ENCODE data around the gene C17orf113.

The C17orf113 gene

GRCh38 chr17:42005166-42005565, 45.2 kb downstream of the C17orf113 start:
- Histone ChIP-seq H3K4me1 (ENCODE audit: insufficient read depth, low read length) (peaks cover 11% of the 10 kb centered on the region), H3K4me3 (ENCODE audit: low read depth in 1 of 2, low read length in 2 of 2) (no peak overlapping the region), H3K36me3 (ENCODE audit: insufficient read depth, low read length) (peaks cover 16% of the 10 kb centered on the region), H3K27me3 (ENCODE audit: control insufficient read depth in 1 of 2, insufficient read depth in 2 of 2, low read length in 2 of 2) (no peaks in the 10 kb centered on the region), H3K9ac (ENCODE audit: low read length) (no peak overlapping the region), H3K9me3 (ENCODE audit: low read length) (no peaks in the 10 kb centered on the region), H3K27ac (ENCODE audit: low read depth, low read length) (no peak overlapping the region)

- H3K4me1 ChIP-seq (ENCODE audit: insufficient read depth, low read length): peaks cover 5% of the 10 kb centered on the region
- H3K9ac ChIP-seq (ENCODE audit: low read length): no peak overlapping the region
- H3K36me3 ChIP-seq (ENCODE audit: insufficient read depth, low read length): peaks cover 30% of the 10 kb centered on the region
- H3K27ac ChIP-seq (ENCODE audit: low read depth, low read length): no peak overlapping the region
- H3K27me3 ChIP-seq (ENCODE audit: control insufficient read depth in 1 of 2, insufficient read depth in 2 of 2, low read length in 2 of 2): no peaks in the 10 kb centered on the region
- no peaks in the 10 kb centered on the region for H3K9me3 ChIP-seq (ENCODE audit: low read length)
- no peak overlapping the region for H3K4me3 ChIP-seq (ENCODE audit: low read depth in 1 of 2, low read length in 2 of 2)
These were observed 47.6 kb downstream of the C17orf113 start for GRCh38 chr17:42002792-42003301.

- H3K27ac ChIP-seq (ENCODE audit: low read depth, low read length): no peak overlapping the region
- peaks cover 5% of the 10 kb centered on the region for H3K4me1 ChIP-seq (ENCODE audit: insufficient read depth, low read length)
- no peak overlapping the region for H3K4me3 ChIP-seq (ENCODE audit: low read depth in 1 of 2, low read length in 2 of 2)
- no peaks in the 10 kb centered on the region for H3K9me3 ChIP-seq (ENCODE audit: low read length)
- H3K9ac ChIP-seq (ENCODE audit: low read length): no peak overlapping the region
- H3K27me3 ChIP-seq (ENCODE audit: control insufficient read depth in 1 of 2, insufficient read depth in 2 of 2, low read length in 2 of 2): no peaks in the 10 kb centered on the region
- peaks cover 36% of the 10 kb centered on the region for H3K36me3 ChIP-seq (ENCODE audit: insufficient read depth, low read length)
These were observed 48.1 kb downstream of the C17orf113 start for GRCh38 chr17:42002175-42002791.

- no peaks in the 10 kb centered on the region for H3K27me3 ChIP-seq (ENCODE audit: control insufficient read depth in 1 of 2, insufficient read depth in 2 of 2, low read length in 2 of 2)
- H3K4me1 ChIP-seq (ENCODE audit: insufficient read depth, low read length): peaks cover 5% of the 10 kb centered on the region
- H3K9me3 ChIP-seq (ENCODE audit: low read length): no peaks in the 10 kb centered on the region
- H3K27ac ChIP-seq (ENCODE audit: low read depth, low read length): no peak overlapping the region
- peaks cover 42% of the 10 kb centered on the region for H3K36me3 ChIP-seq (ENCODE audit: insufficient read depth, low read length)
- H3K4me3 ChIP-seq (ENCODE audit: low read depth in 1 of 2, low read length in 2 of 2): no peak overlapping the region
- H3K9ac ChIP-seq (ENCODE audit: low read length): no peak overlapping the region
These were observed 48.7 kb downstream of the C17orf113 start for GRCh38 chr17:42001729-42002128.

GRCh38 chr17:42000413-42001133, 49.8 kb downstream of the C17orf113 start:
- Histone ChIP-seq H3K36me3 (ENCODE audit: insufficient read depth, low read length) (peaks cover 53% of the 10 kb centered on the region), H3K4me3 (ENCODE audit: low read depth in 1 of 2, low read length in 2 of 2) (no peak overlapping the region), H3K27me3 (ENCODE audit: control insufficient read depth in 1 of 2, insufficient read depth in 2 of 2, low read length in 2 of 2) (no peaks in the 10 kb centered on the region), H3K27ac (ENCODE audit: low read depth, low read length) (no peak overlapping the region), H3K9me3 (ENCODE audit: low read length) (no peaks in the 10 kb centered on the region), H3K4me1 (ENCODE audit: insufficient read depth, low read length) (peaks cover 5% of the 10 kb centered on the region), H3K9ac (ENCODE audit: low read length) (no peak overlapping the region)

GRCh38 chr17:41998497-41998896, 51.9 kb downstream of the C17orf113 start:
- Histone ChIP-seq H3K9me3 (ENCODE audit: low read length) (no peaks in the 10 kb centered on the region), H3K36me3 (ENCODE audit: insufficient read depth, low read length) (peaks cover 69% of the 10 kb centered on the region), H3K4me3 (ENCODE audit: low read depth in 1 of 2, low read length in 2 of 2) (no peak overlapping the region), H3K4me1 (ENCODE audit: insufficient read depth, low read length) (no peaks in the 10 kb centered on the region), H3K9ac (ENCODE audit: low read length) (no peak overlapping the region), H3K27ac (ENCODE audit: low read depth, low read length) (no peak overlapping the region), H3K27me3 (ENCODE audit: control insufficient read depth in 1 of 2, insufficient read depth in 2 of 2, low read length in 2 of 2) (no peaks in the 10 kb centered on the region)

GRCh38 chr17:41996855-41997164, 53.6 kb downstream of the C17orf113 start:
- Histone ChIP-seq H3K4me1 (ENCODE audit: insufficient read depth, low read length) (no peaks in the 10 kb centered on the region), H3K27ac (ENCODE audit: low read depth, low read length) (no peak overlapping the region), H3K9ac (ENCODE audit: low read length) (no peak overlapping the region), H3K36me3 (ENCODE audit: insufficient read depth, low read length) (peaks cover 76% of the 10 kb centered on the region), H3K4me3 (ENCODE audit: low read depth in 1 of 2, low read length in 2 of 2) (no peak overlapping the region), H3K9me3 (ENCODE audit: low read length) (no peaks in the 10 kb centered on the region), H3K27me3 (ENCODE audit: control insufficient read depth in 1 of 2, insufficient read depth in 2 of 2, low read length in 2 of 2) (no peaks in the 10 kb centered on the region)

GRCh38 chr17:41992576-41992975, 57.8 kb downstream of the C17orf113 start:
- Histone ChIP-seq H3K27ac (ENCODE audit: low read depth, low read length) (no peak overlapping the region), H3K4me1 (ENCODE audit: insufficient read depth, low read length) (no peaks in the 10 kb centered on the region), H3K9ac (ENCODE audit: low read length) (no peak overlapping the region), H3K4me3 (ENCODE audit: low read depth in 1 of 2, low read length in 2 of 2) (no peak overlapping the region), H3K27me3 (ENCODE audit: control insufficient read depth in 1 of 2, insufficient read depth in 2 of 2, low read length in 2 of 2) (no peaks in the 10 kb centered on the region), H3K9me3 (ENCODE audit: low read length) (no peaks in the 10 kb centered on the region), H3K36me3 (ENCODE audit: insufficient read depth, low read length) (peaks cover 87% of the 10 kb centered on the region)

- Histone ChIP-seq H3K27me3 (ENCODE audit: control insufficient read depth in 1 of 2, insufficient read depth in 2 of 2, low read length in 2 of 2) (no peaks in the 10 kb centered on the region), H3K9ac (ENCODE audit: low read length) (no peak overlapping the region), H3K4me3 (ENCODE audit: low read depth in 1 of 2, low read length in 2 of 2) (no peak overlapping the region), H3K4me1 (ENCODE audit: insufficient read depth, low read length) (no peaks in the 10 kb centered on the region), H3K36me3 (ENCODE audit: insufficient read depth, low read length) (peaks cover 87% of the 10 kb centered on the region), H3K27ac (ENCODE audit: low read depth, low read length) (no peak overlapping the region), H3K9me3 (ENCODE audit: low read length) (no peaks in the 10 kb centered on the region)
These were observed 60.5 kb downstream of the C17orf113 start for GRCh38 chr17:41989702-41990419.

GRCh38 chr17:41988418-41988817, 62.0 kb downstream of the C17orf113 start:
- H3K4me1 ChIP-seq (ENCODE audit: insufficient read depth, low read length): no peaks in the 10 kb centered on the region
- H3K36me3 ChIP-seq (ENCODE audit: insufficient read depth, low read length): peaks cover 91% of the 10 kb centered on the region
- H3K27me3 ChIP-seq (ENCODE audit: control insufficient read depth in 1 of 2, insufficient read depth in 2 of 2, low read length in 2 of 2): no peaks in the 10 kb centered on the region
- no peak overlapping the region for H3K27ac ChIP-seq (ENCODE audit: low read depth, low read length)
- H3K4me3 ChIP-seq (ENCODE audit: low read depth in 1 of 2, low read length in 2 of 2): no peak overlapping the region
- no peaks in the 10 kb centered on the region for H3K9me3 ChIP-seq (ENCODE audit: low read length)
- no peak overlapping the region for H3K9ac ChIP-seq (ENCODE audit: low read length)
